Measurements from ENCODE around the gene HEBP1.

Gene HEBP1

DNA sequence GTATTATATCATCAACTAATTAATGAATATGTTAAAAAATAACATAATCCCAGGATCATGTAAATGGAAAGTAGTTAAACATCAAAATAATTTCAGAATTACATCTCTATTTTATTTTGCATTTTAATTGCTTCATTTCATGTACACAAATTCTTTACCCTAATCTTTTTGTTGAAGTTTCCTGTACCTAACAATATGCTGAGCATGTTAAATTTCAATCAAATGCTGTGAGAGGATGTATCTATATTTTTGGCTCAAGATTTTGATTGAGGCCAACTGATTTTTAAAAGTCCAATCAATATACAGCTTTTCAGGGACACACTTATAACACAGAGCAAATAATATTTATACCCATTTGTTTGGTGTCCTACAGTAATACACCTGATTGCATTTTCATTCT lies 54.5 kb downstream of the HEBP1 start:
- Histone ChIP-seq H3K4me1 (no peaks in the 10 kb centered on the region), H3K79me2 (no peaks in the 10 kb centered on the region), H3K27me3 (ENCODE audit: control insufficient read depth, insufficient read depth, low read length) (no peaks in the 10 kb centered on the region), H3K27ac (no peak overlapping the region), H3K9me3 (ENCODE audit: control insufficient read depth, low read length) (no peaks in the 10 kb centered on the region), H3K4me2 (ENCODE audit: low read length) (no peak overlapping the region), H3K4me3 (ENCODE audit: low read depth, low read length) (no peak overlapping the region), H3K9ac (no peak overlapping the region), H3K36me3 (ENCODE audit: control insufficient read depth, insufficient read depth, low read length) (no peaks in the 10 kb centered on the region), H2AFZ (no peak overlapping the region)
- TF ChIP-seq CTCF (IDR thresholded peaks at IDR 0.05), result no peak

GRCh38 chr12:12943586-12944260 lies 56.3 kb downstream of the HEBP1 start:
- no peak overlapping the region for H3K4me3 ChIP-seq (ENCODE audit: low read depth, low read length)
- no peak overlapping the region for H2AFZ ChIP-seq
- H3K9me3 ChIP-seq (ENCODE audit: control insufficient read depth, low read length), result no peaks in the 10 kb centered on the region
- H3K79me2 ChIP-seq, result no peaks in the 10 kb centered on the region
- H3K9ac ChIP-seq, result no peak overlapping the region
- no peak overlapping the region for H3K27ac ChIP-seq
- no peak for TF ChIP-seq CTCF (IDR thresholded peaks at IDR 0.05)
- H3K36me3 ChIP-seq (ENCODE audit: control insufficient read depth, insufficient read depth, low read length), result no peaks in the 10 kb centered on the region
- H3K4me1 ChIP-seq, result no peaks in the 10 kb centered on the region
- no peaks in the 10 kb centered on the region for H3K27me3 ChIP-seq (ENCODE audit: control insufficient read depth, insufficient read depth, low read length)
- H3K4me2 ChIP-seq (ENCODE audit: low read length), result no peak overlapping the region

- no peak for TF ChIP-seq CTCF (IDR thresholded peaks at IDR 0.05)
Measured at GRCh38 chr12:12941450-12942350, 58.4 kb downstream of the HEBP1 start.

DNA sequence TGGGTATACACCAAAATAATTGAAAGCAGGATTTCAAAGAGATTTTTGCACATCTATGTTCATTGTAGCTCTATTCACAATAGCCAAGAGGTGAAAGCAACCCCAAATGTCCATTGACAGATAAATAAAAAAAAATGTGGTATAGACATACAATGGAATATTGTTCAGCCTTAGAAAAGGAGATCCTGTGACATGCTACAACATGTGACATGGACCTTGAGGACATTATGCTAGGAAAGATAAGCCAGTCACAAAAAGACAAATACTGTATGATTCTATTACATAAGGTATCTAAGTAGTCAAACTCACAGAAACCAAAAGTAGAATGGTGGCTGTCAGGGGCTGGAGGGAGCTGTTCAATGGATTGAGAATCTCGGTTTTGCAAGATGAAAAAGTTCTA lies 60.2 kb downstream of the HEBP1 start:
- H3K79me2 ChIP-seq, result no peaks in the 10 kb centered on the region
- no peak overlapping the region for H2AFZ ChIP-seq
- no peaks in the 10 kb centered on the region for H3K4me1 ChIP-seq
- no peaks in the 10 kb centered on the region for H3K27me3 ChIP-seq (ENCODE audit: control insufficient read depth, insufficient read depth, low read length)
- no peak overlapping the region for H3K9ac ChIP-seq
- H3K36me3 ChIP-seq (ENCODE audit: control insufficient read depth, insufficient read depth, low read length), result no peaks in the 10 kb centered on the region
- no peak overlapping the region for H3K4me3 ChIP-seq (ENCODE audit: low read depth, low read length)
- no peaks in the 10 kb centered on the region for H3K9me3 ChIP-seq (ENCODE audit: control insufficient read depth, low read length)
- H3K4me2 ChIP-seq (ENCODE audit: low read length), result no peak overlapping the region
- no peak for TF ChIP-seq CTCF (IDR thresholded peaks at IDR 0.05)
- H3K27ac ChIP-seq, result no peak overlapping the region

More at GRCh38 chr12:12941450-12942350, 58.4 kb downstream of the HEBP1 start:
- no peak overlapping the region for H3K4me2 ChIP-seq (ENCODE audit: low read length)
- no peaks in the 10 kb centered on the region for H3K27me3 ChIP-seq (ENCODE audit: control insufficient read depth, insufficient read depth, low read length)
- H3K9ac ChIP-seq, result no peak overlapping the region
- H3K36me3 ChIP-seq (ENCODE audit: control insufficient read depth, insufficient read depth, low read length), result no peaks in the 10 kb centered on the region
- no peak overlapping the region for H3K4me3 ChIP-seq (ENCODE audit: low read depth, low read length)
- H3K79me2 ChIP-seq, result no peaks in the 10 kb centered on the region
- H3K4me1 ChIP-seq, result no peaks in the 10 kb centered on the region
- H3K9me3 ChIP-seq (ENCODE audit: control insufficient read depth, low read length), result no peaks in the 10 kb centered on the region
- H2AFZ ChIP-seq, result no peak overlapping the region
- H3K27ac ChIP-seq, result no peak overlapping the region

All from parathyroid adenoma (tissue), 2 donors.